ENCODE measurements around the gene CCDC91.
"Not testable (repeated sequence)": the region's sequence is repeated elsewhere in the genome, so short reads cannot be mapped to it uniquely, and the experiment has no call there.

CCDC91 gene

DNA sequence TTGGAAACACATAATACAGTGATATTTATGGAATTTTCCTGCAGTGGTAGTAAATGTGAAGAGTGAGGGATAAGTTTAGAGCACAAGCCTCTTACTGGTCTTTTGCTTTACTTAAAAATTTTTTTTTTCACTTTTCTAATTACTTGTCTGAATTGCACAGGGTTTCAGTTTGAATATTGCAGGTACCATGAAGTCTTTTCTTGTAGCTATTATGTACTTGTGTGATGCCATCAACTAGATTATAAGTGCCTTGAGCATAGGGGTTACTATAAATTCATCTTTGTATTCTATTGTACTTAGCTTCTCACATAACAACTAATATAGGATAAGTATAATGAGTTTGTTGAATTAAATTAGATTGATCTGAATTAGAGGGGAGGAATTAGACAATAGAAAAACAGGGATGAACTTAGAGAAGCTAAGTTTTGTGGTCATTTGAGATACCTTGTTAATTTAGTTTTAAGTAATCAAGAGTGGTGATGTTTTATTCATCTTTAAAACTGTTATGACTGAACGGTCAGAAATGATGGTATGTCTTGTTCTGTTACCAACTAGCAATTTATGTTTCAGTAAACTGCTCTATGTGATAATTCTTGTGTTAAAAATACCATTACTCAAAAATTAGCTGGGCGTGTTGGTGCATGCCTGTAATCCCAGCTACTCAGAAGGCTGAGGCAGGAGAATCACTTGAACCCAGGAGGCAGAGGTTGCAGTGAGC is 42.1 kb downstream of the CCDC91 start:
- no peak for DNase-seq (ENCODE audit: low read depth, low spot score)

DNA sequence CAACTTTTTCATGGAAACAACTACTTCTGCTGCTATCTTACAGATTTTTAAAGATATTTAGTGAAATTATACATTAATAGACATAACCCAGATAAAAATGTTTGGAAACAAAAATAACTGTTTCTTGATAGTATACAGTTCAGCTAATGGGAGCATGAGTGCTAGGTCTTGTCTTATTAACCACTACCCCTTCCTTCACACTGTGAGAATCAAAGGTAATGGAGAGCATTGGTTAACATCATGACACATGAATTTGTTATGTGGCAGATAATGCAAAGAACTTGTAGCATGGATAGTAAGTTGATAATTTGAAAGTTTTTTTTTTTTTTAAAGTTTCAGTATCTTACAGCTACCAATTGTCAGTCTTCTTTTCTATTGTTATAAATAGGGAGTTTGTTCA is 44.2 kb downstream of the CCDC91 start:
- no peak for DNase-seq (ENCODE audit: low read depth, low spot score)

DNA sequence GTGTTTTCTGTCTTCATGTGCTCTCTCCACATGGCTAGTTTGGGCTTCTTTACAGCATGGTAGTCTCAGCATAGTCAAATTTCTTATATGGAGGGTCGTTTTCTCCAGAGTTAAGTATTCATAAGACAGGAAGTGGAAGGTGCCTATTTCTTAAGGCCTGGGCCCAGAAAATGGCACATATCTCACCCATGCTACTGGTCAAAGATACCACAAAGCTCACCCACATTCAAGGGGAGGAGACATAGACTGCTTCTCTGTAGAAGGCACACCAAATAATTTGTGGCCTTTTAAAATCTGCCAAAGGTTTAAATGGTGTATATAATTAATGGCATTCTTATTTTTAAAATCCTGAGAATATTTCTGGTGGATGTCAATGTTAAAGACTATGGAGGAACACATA is 44.8 kb downstream of the CCDC91 start:
- no peak for DNase-seq (ENCODE audit: low read depth, low spot score)

DNA sequence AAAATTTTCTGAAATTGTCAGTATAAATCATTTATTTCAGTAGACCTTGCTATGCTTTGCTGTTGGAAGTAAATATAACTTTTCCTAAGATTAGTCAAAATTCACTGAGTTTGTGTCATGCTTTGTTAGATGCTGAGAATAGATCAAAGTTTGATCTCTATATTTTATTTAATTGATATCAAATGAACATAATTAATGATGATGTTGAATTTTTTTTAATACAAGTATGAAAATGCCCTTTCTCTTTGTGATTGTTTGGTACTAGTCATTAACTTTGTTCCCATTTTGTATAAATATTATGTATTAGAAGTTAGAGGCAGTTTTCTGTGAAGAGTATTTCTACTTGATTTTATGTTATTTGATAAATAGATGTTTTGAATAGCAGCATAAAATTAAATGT is 45.7 kb downstream of the CCDC91 start:
- no peak for DNase-seq (ENCODE audit: low read depth, low spot score)

DNA sequence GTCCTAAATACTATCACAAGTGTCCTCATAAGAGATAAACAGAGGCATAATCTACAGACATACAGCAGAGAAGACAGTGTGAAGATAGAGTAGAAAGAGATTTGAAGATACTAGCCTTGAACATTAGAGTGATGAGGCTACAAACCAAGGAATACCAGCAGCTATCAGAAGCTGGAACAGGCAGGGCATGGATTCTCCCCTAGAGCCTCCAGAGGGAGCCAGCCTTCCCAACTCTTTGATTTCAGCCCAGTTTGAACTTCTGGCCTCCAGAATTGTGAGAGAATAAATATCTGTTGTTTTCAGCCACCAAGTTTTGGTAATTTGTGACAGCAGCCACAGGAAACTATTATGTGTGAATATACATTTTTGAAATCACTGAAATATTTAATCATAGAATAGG is 47.2 kb downstream of the CCDC91 start:
- DNase-seq (ENCODE audit: low read depth, low spot score) = no peak

DNA sequence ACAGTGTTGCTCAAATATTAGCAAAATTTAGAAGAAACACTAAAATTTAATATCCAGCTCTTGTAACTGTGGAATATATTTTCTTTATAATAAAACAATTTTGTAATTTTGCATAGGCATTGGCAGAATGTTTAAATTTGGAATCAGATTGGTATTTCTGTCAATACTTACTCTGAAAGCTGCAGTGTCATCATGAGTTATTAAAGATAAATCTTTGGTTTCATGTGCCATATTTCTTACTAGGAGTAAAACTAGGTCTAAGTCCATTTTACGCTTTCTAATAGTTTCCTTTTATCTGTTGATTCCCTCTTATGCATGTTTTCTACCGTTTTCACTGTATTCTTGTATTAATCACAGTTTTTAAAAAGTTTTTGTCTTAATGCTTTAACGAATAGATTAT is 49.7 kb downstream of the CCDC91 start:
- no peak for DNase-seq (ENCODE audit: low read depth, low spot score)

DNA sequence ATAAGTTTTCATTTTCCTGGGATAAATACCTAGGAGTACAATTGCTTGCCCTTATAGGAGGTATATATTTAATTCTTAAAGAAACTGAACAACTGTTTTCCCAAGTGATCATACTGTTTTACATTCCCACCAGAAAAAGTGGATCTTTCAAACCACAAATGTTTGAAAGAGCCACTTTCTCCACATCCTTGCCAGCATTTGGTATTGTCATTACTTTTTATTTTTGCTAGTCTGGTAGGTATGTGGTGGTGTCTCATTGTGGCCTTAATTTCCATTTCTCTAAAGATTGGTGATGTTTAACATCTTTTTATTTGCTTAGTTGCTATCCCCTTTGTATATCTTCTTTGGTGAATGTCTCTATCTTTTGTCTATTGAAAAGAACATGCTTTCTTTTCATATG is 50.6 kb downstream of the CCDC91 start:
- DNase-seq (ENCODE audit: low read depth, low spot score) = no peak

DNA sequence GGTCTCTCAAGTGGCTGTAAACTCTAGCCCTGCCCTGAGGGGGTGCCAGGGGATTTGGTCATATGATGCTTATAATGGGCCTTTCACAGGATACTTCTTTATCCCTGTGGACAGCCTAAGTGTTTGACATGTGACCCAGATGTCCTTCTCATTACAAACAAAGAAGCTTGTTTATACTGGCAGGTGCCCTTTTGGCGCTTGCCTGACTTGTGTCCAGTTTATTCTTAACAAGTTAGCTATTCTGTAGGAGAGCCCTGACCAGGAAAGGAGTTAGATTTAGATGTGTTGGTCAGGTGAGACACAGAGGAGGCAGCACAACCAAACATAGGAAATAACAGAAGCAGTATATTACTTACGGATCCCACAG is 51.9 kb downstream of the CCDC91 start:
- no peak for DNase-seq (ENCODE audit: low read depth, low spot score)

DNA sequence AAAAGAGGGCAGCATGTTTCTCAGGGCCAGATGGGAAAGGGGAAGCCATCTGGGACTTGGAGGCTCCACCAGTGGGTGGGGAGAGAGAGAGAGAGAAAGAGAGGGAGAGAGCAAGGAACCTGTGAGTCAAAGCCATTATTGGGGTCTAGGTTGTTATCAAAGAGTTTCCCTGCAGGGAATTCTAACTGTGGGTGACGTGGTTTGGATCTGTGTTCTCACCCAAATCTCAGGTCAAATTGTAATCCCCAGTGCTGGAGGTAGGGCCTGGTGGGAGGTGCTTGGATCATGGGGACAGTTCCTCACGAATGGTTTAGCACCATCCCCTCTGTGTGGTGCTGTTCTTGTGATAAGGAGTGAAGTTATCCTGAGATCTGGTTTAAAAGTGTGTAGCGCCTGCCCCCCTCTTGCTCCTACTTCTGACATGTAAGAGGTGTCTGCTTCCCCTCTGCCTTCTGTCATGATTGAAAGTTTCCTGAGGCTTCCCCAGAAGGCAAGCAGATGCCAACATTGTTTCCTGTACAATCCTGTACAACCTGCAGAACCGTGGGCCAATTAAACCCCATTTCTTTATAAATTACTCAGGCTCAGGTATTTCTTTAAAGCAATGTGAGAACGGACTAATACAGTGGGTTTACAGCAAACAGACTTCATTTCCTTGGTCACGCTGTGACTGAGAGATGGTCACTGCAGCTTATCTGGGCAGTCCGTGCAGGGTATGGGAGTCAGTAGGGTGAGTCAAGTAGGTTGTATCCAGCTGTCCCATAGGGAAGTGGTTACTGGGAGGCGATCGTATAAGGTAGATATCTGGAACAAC is 52.4 kb downstream of the CCDC91 start:
- DNase-seq (ENCODE audit: low read depth, low spot score) = no peak

DNA sequence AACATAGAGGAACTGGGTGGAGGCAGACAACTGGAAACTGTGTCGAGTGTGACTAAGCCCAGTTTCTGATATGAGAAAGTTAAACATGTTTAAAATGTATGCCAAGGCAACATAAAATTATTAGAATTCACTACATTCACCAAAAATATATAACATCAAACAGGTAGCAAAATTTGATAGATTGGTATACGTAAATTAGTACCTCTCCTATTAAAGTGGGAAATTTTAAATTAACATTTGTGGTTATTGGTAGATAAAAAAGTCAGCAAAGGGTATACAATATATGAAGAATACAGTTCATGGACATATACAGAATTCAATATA is 53.0 kb downstream of the CCDC91 start:
- DNase-seq (ENCODE audit: low read depth, low spot score) = no peak

DNA sequence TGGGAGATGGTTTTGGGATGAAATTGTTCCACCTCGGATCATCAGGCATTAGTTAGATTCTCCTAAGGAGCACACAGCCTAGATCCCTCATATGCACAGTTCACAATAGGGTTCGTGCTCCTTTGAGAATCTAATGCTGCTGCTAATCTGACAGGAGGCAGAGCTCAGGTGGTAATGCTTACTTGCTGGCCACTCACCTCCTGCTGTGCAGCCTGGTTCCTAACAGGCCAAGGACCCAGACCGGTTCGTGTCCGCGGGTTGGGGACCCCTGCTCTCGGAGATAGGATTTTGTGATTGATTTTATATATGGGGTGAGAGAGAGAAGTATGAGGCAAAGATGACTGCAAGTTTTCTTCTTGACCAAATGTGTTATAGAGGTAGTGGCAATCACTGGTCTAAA is 57.5 kb downstream of the CCDC91 start:
- no peak for DNase-seq (ENCODE audit: low read depth, low spot score)

DNA sequence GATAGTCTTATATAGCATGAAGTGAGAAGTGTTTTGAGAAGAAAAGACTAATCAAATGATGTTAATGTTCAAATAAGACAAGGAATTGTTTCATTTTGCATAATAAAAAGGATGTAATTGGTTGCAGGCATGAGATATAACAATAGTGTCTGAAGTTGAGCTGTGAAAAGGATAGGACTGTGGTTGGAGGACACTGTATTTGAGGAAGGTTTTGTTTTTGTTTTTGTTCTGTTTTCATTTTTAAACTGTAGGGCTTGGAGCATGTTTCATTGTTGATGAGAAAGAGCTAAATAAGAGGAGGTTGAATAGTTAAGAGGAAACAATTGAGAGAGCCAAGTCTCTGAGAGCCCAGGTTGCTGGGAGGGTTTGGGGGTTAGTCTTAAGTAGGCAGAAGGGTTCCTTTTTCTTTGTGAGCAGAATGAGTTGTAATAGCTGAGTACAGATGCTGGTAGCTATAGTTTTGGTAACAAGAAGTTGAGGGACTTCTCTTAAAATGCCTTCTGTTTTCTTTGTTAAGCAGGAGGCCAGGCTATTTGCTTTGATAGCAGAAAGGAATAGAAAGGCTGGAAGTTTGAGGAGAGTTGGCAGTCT is 58.4 kb downstream of the CCDC91 start:
- no peak for DNase-seq (ENCODE audit: low read depth, low spot score)

DNA sequence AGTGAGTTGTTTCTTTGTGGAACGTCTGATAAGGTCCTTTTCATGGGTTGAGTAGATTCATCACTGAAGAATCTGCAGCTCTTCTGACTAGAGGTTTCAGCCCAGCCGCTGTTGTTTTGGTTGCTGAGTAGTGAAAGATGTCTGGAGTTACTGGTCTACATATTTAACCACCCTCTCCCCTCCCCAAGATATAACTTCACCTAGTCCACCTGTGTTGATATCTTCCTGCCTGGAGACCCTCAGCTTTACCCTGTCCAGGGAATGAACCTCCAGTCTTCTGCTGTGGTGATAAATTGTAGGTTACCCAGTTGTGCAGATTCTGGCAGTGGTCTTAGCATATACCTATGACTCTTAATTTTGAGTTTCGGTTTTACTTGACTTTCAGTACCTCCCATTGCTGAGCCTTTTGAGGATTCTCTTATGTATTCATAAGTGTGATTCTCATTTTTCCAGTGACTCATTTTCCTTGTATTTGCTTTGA is 62.9 kb downstream of the CCDC91 start:
- peak; percentile 16 for DNase-seq (ENCODE audit: low read depth, low spot score)

DNA sequence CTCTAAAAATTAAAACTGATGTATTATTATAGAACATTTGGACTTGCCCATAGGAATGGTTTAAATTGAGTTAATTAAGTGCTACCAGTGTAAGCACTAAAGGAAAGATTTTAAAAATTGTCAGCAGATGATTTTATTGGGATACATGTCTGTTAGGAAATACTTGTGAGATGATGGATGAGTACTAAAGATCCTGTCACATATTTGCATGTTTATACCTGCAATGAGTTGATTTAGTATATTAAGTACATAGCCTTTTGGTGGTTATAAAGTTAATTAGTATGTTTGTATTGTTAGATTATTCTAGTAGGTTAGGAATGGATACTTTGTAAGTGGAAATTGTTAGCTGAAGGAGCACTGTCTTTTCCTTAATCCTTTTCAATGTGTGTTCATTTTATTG is 67.2 kb downstream of the CCDC91 start:
- no peak for DNase-seq (ENCODE audit: low read depth, low spot score)

DNA sequence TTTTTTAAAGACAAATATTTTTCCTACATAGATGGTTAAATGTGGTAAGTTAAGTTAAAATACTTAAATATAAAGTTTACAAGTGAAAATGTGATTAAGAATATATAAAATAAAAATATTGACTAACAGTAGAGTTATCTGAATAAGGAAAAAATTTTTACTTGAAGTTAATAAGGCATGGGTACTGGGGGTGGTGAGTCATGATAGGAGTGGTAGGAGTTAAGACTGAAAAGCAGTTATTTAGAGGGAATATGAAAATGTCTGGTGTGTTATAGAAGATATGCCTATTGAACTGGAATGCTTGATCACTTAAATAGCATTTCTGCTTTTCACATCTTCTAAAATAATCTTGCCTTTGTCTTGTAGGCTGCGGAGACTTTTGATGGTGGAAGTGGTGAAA is 68.7 kb downstream of the CCDC91 start:
- DNase-seq (ENCODE audit: low read depth, low spot score) = no peak

DNA sequence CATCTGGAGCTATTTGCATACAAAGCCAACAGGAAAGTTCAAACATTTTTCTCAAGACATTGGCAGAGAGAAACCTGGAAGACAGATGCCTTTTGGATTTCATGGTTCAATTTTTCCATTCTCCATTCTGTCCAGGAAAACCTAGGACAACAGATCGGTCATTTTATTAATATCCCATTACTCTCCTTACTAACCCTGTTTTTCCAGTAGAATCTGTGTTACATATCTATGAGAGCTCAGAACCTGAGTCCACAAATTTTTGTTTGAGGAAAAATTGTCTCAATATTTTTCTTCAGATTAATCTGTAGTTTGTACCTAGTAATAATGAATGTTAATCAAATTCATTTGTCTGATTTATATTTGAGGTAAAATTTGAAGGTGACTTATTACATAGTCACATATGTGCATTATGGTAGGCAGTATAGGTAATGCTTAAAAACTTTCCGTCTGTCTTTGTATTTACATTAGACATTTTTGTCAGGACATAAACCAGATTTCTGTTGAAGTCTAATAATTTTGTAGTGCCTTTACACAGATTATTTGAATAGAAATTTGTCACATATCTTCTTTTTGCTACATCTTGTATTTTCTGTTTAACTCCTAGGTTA is 75.3 kb downstream of the CCDC91 start:
- no peak for DNase-seq (ENCODE audit: low read depth, low spot score)

DNA sequence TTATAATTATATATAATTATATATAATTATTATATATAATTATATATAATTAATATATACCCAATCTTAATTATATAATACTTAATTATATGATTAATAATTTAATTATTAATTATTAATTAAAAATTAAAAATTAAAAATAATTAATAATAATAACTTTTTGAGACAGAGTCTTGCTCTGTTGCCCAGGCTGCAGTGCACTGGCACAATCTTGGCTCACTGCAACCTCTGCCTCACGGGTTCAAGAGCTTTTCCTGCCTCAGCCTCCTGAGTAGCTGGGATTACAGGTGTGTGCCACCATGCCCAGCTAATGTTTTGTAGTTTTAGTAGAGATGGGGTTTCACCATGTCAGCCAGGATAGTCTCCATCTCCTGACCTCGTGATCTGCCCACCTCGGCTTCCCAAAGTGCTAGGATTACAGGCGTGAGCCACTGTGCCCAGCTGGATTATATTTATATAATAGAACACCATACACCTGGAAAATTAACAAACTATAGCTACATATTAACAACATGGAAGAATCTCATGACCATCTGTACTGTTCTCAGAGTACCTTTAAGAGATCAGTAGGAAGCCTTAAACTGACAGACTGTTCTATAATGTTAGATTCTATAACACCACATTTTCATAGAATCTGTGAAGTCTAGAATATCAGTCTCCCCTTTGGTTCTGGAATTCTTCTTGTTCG is 77.8 kb downstream of the CCDC91 start:
- DNase-seq (ENCODE audit: low read depth, low spot score) = not testable (repeated sequence)

DNA sequence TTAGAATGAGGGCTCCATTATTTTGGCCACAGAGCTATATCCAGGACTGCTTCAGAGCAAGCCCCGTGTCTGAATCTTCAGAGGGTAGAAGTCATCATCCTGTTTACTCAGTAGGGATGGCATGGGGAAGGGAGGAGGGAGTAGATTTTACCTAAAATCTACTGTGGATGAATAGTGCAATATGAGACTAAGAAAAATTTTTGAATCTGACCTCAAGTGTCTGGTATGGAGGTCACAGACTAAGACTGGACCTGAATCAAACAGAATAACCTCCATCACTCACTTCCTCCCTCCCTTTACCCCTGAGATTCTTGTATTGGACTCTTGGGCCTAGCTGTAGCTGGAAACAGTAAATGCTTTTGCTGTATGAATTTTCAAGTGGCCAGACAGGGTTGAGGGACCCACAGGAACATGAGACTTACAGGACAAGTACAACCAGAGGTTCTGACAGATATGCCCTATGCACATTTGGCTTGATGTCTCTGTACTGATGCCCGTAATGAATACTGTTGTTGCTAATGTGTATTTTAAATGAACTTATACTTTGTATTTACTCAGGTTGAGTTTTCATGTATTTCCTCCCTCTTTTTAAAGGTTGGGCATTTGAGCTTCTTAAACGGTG is 78.5 kb downstream of the CCDC91 start:
- no peak for DNase-seq (ENCODE audit: low read depth, low spot score)

DNA sequence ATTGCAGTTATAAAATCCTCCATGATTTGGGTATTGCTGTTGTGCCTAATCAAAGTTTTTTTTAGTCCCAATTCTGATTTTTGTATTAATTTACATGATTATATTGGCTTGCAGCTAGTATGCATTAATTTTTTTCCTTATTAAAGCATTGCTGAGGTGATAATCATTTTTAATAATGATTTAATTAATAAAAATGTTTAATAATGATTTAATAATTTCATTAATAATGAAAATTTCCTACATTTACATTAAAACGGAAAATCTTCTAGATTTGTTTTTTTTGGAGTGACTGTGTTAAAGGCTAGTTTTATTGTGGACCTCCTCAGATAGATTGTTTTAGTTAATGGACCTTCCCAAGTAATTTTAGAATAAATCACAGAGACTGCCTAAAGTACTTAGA is 79.6 kb downstream of the CCDC91 start:
- DNase-seq (ENCODE audit: low read depth, low spot score) = no peak

DNA sequence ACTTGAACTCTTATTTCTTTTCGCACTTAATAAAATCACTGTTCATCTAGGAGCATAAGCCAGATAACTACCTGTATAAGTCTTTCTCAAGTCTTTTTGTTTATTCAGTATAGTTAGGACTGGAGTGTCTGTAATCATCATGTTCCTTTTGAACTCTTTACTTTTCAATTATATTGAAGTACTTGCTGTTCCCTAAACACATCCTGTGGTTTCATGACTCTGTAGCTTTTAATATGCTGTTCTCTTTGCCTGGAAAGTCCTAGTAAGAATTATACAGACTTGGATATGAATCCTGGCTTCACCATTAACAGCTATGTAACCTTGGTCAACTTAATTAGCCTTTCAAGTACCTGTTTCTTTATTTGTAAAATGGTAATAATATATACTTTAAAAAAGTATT is 88.2 kb downstream of the CCDC91 start:
- no peak for DNase-seq (ENCODE audit: low read depth, low spot score)

DNA sequence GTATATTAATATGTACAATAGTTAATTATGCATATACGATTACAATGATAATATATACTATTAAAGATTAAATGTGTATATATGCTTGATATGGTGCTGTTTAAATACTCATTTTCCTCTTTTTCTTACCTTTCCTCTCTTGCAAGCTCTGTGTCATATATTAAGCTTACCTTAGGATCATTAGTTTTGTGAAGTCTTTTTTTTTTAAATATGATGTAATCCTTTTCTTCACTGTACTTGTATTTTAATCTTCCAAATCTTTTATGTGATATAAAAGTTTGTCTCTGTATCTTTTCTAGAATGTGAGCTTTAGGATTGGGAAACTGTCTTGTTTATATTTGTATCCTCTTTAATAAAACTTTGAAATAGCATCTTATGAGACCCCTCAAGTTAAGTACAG is 88.7 kb downstream of the CCDC91 start:
- DNase-seq (ENCODE audit: low read depth, low spot score) = no peak

DNA sequence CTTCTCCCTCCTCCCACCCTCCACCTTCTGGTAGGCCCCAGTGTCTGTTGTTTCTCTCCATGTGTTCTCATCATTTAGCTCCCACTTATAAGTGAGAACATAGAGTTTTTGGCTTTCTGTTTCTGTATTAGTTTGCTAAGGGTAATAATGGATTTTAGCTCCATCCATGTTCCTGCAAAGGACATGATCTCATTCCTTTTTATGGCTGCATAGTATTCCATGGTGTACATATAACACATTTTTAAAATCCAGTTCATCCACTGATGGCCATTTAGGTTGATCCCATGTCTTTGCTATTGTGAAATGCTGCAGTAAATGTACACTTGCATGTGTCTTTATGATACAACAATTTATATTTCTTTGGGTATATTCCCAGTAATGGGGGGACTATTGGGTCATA is 96.1 kb downstream of the CCDC91 start:
- no peak for DNase-seq (ENCODE audit: low read depth, low spot score)

Measured in activated CD4-positive, CD25-positive, alpha-beta regulatory T cell treated with anti-CD3 and anti-CD28 coated beads, Interleukin-2, amount 50 U/mL, for 16 hours (primary cell).